ENCODE data around the gene TMEM131.

GRCh38 chr2:97708048-97708380 is 287.7 kb downstream of the TMEM131 start:
- TF ChIP-seq CTCF (tag by site-specific recombination; IDR thresholded peaks at IDR 0.05) (no peak), ZNF366 (tag by site-specific recombination; conservative IDR thresholded peaks at IDR 0.05) (no peak), ZNF704 (tag by site-specific recombination; IDR thresholded peaks at IDR 0.05) (no peak), ZNF391 (tag by site-specific recombination; IDR thresholded peaks at IDR 0.05; ENCODE audit: borderline replicate concordance, low read depth) (no peak), ZBTB20 (tag by site-specific recombination; IDR thresholded peaks at IDR 0.05) (no peak), ZNF76 (tag by site-specific recombination; IDR thresholded peaks at IDR 0.05; ENCODE audit: borderline replicate concordance, low read depth) (no peak), ZNF148 (tag by site-specific recombination; IDR thresholded peaks at IDR 0.05; ENCODE audit: borderline replicate concordance) (no peak), ZNF707 (tag by site-specific recombination; IDR thresholded peaks at IDR 0.05) (no peak), ZNF155 (tag by site-specific recombination; IDR thresholded peaks at IDR 0.05) (no peak), IKZF3 (tag by site-specific recombination; IDR thresholded peaks at IDR 0.05) (no peak)
- TF ChIP-seq, protein P1, sequence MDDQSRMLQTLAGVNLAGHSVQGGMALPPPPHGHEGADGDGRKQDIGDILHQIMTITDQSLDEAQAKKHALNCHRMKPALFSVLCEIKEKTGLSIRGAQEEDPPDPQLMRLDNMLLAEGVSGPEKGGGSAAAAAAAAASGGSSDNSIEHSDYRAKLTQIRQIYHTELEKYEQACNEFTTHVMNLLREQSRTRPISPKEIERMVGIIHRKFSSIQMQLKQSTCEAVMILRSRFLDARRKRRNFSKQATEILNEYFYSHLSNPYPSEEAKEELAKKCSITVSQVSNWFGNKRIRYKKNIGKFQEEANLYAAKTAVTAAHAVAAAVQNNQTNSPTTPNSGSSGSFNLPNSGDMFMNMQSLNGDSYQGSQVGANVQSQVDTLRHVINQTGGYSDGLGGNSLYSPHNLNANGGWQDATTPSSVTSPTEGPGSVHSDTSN (CRISPR knock-in tag; IDR thresholded peaks at IDR 0.05), result no peak
- TF ChIP-seq, protein P2, sequence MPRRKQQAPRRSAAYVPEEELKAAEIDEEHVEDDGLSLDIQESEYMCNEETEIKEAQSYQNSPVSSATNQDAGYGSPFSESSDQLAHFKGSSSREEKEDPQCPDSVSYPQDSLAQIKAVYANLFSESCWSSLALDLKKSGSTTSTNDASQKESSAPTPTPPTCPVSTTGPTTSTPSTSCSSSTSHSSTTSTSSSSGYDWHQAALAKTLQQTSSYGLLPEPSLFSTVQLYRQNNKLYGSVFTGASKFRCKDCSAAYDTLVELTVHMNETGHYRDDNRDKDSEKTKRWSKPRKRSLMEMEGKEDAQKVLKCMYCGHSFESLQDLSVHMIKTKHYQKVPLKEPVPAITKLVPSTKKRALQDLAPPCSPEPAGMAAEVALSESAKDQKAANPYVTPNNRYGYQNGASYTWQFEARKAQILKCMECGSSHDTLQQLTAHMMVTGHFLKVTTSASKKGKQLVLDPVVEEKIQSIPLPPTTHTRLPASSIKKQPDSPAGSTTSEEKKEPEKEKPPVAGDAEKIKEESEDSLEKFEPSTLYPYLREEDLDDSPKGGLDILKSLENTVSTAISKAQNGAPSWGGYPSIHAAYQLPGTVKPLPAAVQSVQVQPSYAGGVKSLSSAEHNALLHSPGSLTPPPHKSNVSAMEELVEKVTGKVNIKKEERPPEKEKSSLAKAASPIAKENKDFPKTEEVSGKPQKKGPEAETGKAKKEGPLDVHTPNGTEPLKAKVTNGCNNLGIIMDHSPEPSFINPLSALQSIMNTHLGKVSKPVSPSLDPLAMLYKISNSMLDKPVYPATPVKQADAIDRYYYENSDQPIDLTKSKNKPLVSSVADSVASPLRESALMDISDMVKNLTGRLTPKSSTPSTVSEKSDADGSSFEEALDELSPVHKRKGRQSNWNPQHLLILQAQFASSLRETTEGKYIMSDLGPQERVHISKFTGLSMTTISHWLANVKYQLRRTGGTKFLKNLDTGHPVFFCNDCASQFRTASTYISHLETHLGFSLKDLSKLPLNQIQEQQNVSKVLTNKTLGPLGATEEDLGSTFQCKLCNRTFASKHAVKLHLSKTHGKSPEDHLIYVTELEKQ (tag by site-specific recombination; IDR thresholded peaks at IDR 0.05; ENCODE audit: borderline replicate concordance), result no peak

All from HEK293 (cell line).